Measurements from ENCODE around the gene POGLUT3.

DNA sequence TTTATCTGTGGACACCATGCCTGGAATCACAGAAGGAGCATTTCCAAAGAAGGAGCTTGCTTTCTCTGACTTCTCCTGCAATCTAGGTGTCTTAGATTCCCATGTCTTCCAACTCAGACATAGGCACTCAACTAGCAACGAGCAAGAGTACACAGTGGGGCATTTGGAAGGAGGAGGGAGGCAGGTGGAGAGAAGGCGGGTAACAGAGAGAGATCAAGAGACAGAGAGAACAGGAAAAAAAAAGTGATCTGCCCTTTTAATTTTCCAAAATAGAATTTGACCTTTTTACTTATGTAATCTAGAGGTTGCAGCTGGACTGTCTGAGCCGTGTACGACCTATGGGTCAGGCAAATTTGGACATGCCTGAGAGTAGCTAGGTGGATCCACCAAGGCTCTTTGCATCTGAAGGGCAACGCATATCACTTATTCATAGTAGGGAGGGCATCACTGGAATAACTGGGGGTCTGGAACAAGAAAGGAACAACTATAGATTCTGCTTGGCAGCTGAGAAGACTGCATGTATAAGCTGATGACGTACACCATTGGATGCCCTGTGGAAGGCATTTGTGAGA lies 37.3 kb upstream of the POGLUT3 start:
- TF ChIP-seq, protein P1, sequence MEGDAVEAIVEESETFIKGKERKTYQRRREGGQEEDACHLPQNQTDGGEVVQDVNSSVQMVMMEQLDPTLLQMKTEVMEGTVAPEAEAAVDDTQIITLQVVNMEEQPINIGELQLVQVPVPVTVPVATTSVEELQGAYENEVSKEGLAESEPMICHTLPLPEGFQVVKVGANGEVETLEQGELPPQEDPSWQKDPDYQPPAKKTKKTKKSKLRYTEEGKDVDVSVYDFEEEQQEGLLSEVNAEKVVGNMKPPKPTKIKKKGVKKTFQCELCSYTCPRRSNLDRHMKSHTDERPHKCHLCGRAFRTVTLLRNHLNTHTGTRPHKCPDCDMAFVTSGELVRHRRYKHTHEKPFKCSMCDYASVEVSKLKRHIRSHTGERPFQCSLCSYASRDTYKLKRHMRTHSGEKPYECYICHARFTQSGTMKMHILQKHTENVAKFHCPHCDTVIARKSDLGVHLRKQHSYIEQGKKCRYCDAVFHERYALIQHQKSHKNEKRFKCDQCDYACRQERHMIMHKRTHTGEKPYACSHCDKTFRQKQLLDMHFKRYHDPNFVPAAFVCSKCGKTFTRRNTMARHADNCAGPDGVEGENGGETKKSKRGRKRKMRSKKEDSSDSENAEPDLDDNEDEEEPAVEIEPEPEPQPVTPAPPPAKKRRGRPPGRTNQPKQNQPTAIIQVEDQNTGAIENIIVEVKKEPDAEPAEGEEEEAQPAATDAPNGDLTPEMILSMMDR (conservative IDR thresholded peaks at IDR 0.05 in 1 of 2, IDR thresholded peaks at IDR 0.05 in 1 of 2; ENCODE audit: extremely low read depth in 1 of 2, insufficient read depth in 1 of 2, low read depth in 1 of 2, low read length in 2 of 2): no peak
- no peak for TF ChIP-seq EZH2 (IDR thresholded peaks at IDR 0.05; ENCODE audit: borderline replicate concordance, low read length)
